AG08395 (cell line): ENCODE measurements around the gene KRTAP20-1.

ENCODE experiments used
- DNase-seq: peaks from one replicate; pipeline ENCODE4 v3.0.0; 2012; ENCODE audit warnings: mixed read lengths, low spot score

KRTAP20-1 gene, protein sequence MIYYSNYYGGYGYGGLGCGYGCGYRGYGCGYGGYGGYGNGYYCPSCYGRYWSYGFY

DNA sequence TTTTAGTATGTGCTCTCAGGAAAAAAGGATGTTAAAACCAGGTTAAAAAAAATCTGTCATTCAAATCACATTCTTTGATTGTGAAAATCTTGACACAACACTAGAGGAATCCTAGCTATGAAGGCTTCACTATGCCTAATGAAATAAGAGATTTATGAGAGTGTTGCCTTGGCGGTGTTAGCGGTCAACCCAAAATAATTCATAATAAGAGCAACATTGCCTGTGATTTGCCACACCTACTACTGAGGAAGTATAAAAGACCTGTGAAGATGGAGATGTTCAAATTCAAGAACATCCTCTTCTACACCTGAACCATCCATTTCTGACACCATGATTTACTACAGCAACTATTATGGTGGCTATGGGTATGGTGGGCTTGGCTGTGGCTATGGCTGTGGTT, at the start of gene KRTAP20-1:
TSS of gene KRTAP20-1 (plus strand) at position 301 of the 400 bp plus-strand sequence. CDS start at position 331, 30 bp downstream.
- DNase-seq, result no peak

DNA sequence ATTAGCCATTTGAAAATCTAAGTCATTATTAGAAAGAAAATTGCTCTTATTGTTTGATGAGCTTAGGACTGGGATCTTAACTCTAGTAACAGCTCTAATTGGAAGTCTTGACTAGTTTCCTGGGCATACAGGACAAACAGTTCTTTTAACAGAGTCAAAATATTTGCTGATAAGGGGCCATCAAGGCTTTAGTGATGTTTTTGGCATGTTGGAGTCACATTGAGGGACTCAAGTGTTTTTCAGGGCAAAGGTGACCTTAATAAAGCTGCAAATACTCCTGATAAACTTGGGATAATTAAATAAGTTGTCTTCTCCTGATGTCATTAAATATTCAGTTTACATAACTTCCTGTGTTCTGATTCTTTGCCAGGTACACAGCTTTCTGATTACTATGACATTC, 48.6 kb upstream of the KRTAP20-1 start:
- no peak for DNase-seq

DNA sequence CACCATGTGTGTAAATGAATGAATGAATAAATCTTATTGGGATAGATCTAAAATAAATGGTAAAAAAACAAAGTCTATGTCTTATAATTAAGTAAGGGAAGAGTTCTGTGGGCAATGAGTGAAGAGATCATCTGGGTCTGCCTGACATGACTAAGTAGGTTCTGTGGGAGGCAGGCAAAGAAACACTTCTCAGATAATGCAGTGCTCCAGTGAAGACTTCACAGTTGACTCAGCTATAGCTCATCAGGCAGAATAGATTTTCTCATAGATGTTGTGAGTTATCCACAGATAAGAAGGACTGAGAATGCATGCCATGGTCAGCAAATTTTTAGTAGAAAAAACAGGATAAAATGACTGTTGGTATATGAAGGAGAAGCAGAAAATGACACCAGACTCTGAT, 38.5 kb upstream of the KRTAP20-1 start:
- DNase-seq, result no peak

DNA sequence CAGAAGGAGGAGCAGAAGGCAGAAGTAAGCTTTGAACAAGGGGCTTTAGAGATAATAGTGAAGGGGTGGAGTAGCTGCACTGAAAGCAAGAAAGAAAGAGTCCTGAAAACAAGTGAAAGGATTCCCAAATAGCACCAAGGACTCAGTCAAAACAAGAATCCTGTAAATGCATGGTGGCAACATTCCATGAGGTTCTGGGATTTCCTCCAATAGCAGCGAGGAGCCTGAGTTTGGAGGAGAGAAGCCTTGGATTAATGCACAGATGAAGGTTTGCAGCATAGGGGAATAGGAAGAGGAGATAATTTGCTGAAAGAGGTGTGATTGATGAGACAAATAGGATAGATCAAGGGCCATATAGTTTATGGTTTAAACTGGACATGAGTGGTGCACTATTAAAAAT, 36.9 kb upstream of the KRTAP20-1 start:
- no peak for DNase-seq

DNA sequence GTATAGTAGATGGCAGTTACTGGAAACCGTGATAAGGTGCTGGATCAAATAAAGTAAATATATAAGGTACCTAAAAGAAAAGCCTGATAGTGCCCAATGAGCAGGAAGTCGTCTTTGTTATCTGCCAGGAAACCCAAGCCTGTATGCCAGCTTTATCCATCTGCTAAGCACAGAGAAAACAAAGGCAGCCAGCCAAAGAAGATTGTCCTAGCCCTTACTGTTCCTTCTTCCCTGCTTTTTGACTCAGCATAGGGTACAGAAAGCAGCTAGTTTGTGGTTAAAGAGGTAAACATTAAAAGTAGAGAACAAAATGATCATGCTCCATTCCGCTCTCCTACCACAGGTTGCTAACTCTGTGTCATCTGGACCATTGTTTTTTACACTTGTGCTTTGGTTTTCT, 36.1 kb upstream of the KRTAP20-1 start:
- no peak for DNase-seq

DNA sequence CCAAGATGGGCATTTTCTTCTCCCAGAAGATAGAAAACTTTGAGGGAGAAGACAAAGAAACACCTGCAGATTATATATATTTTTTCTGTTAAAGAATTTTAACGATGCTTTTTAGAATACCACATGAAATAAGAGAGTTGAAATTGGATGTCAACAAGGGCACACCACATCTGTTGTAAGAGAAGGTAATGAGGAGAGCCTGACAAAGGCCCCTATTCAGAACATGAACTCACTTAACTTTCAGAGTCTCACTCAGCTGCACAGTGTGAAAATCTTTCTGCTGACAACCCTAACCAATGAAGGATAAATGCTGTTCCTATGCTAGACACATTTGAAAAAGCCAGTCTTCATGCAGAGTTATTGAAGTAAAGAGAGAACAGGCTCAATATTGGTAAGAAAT, 33.4 kb upstream of the KRTAP20-1 start:
- DNase-seq, result no peak

DNA sequence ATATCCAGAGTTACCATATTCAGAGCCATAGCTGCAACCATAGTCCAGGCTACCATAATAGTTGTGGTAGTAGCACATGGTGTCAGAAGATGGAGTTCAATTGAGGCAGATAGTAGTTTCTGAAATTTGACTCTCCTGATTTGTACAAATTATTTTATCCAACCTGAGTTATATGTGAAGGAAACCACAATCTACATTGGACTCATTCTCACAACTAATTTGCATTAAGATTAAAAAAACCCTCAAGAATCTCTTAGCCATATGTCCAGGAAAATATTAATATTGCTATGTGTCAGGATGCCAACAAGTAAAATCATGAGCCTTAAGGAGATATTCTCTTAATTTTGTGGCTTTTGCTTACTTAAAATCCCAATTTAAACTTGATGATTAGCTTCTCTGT, 25.9 kb upstream of the KRTAP20-1 start, which contains the start of gene KRTAP22-2:
TSS of gene KRTAP22-2 (minus strand) at position 101 of the 400 bp plus-strand sequence.
- no peak for DNase-seq

DNA sequence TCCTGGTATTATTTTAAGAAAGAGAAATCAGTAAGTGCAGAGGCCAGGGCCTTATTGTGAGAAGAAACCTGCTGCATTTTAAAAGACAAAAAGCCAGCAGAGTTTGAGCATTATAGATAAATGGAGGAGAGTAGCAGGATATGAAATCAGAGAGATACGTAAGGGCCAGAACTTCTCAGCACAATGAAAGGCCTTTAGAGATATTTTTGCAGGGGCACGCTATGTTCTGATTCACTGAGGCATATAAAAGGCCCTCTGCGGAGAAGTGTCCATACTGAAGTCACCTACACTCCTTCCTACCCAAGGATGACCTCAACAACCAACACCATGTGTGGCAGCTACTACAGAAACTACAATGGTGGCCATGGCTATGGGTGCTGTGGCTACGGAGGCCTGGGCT, 24.1 kb upstream of the KRTAP20-1 start, which contains the start of gene KRTAP6-3:
TSS of gene KRTAP6-3 (plus strand) at position 301 of the 400 bp plus-strand sequence. CDS start at position 307, 6 bp downstream.
- DNase-seq, result no peak

DNA sequence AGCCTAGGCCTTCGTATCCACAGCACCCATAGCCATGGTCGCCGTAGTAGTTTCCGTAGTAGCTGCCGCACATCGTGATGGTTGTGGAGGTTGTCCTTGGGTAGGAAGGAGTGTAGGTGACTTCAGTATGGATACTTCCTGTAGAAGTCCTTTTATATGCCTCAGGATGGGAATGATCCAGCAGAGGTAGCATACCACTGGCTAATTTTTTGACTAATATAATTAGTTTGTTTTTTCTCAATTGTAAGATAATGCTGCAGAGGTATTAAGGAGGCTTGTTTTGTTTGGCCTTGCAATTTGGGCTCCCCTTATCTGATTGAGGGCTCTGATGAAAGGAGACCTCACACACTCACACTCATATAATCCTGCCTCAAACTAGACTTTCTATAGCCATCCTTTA, 17.4 kb upstream of the KRTAP20-1 start, which contains the start of gene KRTAP6-2:
TSS of gene KRTAP6-2 (minus strand) at position 101 of the 400 bp plus-strand sequence. CDS start at position 73, 28 bp downstream.
- DNase-seq, result no peak

DNA sequence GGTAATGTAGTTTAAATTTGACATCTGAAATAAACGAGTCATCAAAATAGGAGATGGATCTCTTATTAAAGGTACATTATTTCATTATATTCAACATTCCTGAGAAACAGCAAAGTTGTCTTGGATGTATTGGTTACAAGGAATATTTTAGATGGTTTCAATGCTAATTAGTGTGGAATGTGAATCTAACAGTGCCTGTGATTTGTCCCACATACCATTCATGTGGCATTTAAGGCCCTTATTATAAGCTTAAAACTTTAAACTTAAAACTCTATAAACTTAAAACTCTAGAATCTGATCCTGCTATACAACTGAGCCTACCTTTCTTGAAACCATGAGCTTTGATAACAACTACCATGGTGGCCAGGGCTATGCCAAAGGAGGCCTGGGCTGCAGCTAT, 15.4 kb upstream of the KRTAP20-1 start, which contains the start of gene KRTAP22-1:
TSS of gene KRTAP22-1 (plus strand) at position 301 of the 400 bp plus-strand sequence.
- DNase-seq, result no peak

DNA sequence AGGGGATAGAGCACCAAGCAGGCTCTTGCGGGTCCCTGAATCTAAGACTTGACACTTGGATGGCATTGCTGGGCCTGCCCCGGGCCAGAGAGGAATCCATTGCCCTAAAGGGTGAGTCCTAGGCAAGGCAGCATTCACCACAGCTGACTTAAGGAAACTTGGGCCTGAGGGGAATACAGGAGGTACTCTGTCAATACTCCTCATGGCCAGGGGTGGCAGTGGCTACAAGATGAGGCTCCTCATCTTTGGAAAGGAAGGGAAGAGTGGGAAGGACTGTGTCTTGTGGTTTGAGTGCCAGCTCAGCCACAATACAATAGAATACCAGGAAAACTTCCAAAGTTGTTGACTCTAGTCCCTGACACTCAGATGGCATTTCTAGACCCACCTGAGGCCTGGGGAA, 10.3 kb upstream of the KRTAP20-1 start:
- DNase-seq, result no peak

DNA sequence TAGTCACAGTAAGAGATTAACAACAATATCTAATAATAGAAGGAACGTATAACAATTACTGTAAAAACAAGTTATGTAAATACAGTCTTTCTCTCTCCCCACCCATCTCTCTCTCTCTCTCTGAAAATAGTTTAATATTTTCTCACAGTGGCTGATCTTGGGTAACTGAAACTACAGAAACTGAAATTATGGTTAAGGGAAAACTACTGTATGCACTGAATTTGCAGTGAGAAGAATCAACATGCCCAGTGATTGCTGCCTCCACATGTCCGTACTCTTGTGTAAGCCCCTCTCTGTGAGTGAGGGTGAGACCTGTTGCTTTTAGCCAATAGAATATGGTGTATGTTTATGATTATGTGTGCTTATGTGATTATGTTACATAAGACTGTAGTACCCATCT, 4.1 kb upstream of the KRTAP20-1 start:
- DNase-seq, result no peak

DNA sequence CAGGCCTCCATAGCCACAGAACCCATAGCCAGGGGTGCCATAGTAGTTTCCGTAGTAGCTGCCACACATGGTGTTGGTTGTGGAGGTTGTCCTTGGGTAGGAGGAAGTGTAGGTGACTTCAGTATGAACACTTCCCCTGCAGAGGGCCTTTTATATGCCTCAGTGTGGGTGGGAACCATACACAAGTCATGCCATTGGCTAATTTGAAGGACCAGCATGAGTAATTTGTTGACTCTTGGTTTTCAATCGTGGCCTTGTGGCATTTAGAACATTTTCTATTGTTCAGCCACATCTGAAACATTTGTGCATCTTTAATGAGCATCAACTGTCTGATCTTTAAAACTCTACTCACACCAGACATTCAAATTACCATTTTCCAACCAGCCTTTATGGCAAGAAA, 2.4 kb upstream of the KRTAP20-1 start, which contains the start of gene KRTAP6-1:
TSS of gene KRTAP6-1 (minus strand) at position 95 of the 400 bp plus-strand sequence. CDS start at position 69, 26 bp downstream.
- DNase-seq, result no peak

DNA sequence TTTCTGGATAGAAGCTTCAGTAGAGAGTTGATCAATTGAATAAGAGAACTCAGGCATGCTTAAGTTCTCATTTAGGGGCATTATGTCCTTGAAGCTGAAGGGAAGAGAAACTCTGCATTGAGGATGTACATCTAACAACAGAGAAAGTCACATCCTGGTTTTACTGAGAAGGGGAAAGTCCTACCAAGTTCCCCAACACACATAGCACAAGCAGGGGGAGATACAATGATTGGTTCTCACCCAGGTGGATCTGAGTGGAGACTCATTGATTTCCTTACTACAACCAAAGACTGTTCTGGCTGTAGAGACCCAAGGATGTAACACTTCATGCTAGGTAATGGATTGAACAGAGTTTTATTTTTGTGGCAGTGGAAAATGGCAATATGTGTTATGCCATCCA, 1.0 kb upstream of the KRTAP20-1 start:
- no peak for DNase-seq

DNA sequence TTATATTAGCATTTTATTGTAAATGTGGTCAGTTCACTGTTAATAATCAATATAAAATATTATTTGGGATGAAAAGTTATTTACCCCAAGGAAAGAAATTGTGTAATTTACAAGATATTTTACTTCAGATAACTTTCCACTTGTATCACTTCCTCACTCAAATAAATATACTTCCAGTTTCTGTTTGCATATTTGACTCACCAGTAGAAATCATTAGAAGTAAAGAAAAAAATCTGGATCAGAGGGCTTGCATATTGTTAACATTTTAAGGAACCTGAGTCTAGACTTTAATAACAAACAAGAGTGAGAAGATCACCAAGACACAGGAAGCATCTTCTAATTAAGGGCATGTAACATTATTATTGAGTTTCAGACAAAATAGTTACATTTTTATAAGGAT, 3.9 kb downstream of the KRTAP20-1 start:
- no peak for DNase-seq

DNA sequence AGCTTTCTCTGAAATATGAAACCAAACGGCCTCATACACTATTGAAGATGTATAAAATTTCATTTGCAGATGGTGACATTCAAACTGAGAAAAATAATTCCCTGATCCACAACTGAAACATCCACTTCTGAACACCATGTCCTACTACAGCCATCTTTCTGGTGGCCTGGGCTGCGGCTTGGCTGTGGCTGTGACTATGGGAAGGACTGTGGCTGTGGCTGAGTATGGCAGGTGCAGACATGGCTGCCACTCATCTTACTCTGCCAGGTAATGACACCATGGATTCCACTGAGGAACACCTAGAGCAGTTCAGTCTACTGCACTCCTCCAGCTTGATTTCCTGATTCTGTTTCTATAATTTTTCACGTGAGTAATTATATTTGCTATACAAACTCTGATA, 4.3 kb downstream of the KRTAP20-1 start, which contains the start of gene KRTAP20-4:
TSS of gene KRTAP20-4 (plus strand) at position 106 of the 400 bp plus-strand sequence.
- no peak for DNase-seq

DNA sequence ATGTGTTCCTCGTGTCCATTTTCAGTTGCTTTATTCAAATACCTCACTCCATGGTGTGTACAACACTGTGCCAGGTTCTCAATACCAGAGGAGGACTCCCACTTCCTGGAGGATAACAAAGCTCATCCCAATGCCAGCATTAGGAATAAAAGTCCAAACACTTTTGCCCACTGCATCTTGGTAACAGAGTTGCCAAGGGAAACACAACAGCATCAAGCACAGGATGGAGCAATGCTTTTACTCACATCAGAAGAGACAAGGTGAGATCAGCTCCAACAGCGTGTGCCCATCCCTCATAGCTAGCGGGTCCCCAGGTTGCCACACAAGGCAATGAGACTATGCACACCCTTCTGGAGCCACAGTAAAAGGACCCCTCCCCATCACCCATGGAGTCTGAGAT, 7.1 kb downstream of the KRTAP20-1 start:
- no peak for DNase-seq

DNA sequence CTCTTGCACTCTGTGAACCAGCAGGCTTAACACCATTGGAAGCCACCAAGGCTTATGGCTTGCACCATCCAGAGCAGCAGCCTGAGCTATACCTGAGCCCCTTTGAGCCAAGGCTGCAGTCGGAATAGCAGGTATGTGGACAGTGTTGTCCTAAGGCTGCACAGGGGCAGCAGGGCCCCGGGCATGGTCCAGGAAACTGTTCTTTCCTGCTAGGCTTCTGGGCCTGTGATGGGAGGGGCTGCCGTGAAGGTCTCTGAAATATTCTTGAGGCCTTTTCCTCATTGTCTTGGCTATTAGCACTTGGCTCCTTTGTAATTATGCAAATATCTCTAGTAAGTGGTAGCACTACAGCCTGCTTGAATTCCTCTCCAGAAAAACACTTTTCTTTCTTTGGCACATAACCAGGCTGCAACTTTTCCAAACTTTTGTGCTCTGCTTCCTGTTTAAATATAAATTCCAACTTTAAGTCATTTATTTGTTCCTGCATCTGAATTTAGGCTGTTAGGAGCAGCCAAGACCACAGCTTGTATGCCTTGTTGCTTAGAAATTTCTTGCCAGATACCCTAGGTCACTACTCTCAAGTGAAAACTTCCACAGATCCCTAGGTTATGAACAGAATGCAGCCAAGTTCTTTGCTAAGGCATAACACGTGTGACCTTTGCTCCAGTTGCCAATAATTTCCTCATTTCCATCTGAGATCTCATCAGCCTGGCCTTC, 9.4 kb downstream of the KRTAP20-1 start:
- no peak for DNase-seq

DNA sequence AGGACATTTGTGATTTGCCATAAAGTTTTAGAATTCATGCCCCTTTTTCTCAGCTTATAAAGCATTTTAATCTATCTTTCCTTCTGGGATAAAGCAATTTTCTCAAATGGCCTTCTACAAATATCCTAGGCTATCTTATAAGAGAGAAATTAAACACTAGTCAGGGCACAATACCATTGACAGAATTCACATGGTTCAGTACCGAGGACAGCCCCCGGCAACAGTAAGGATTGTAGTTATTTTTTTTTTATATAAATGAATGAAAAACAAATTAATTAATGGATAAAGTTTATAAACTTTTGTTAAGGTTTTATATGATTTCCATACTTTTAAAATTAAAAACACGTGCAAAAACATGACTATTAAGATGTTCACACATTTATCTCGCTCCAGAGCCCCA, 11.9 kb downstream of the KRTAP20-1 start:
- DNase-seq, result no peak

DNA sequence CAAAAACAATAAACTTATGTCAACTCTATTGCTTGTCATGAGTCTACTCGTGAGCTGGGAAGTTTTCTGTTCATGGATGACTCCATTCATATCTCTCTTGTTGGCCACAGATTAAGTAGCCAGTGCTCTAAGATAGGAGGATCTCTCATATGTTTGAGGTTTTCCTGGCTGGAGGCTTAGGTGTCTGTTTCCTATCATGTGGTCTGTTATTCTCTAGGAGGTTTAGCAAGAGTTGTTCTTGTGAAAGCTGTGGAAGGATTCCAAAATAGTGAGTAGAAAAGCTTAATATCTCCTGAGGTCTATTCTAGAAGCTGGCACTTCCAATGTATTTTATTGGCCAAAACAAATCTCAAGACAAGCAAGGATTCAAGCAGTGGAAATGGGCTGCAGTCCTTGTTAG, 13.0 kb downstream of the KRTAP20-1 start:
- no peak for DNase-seq

DNA sequence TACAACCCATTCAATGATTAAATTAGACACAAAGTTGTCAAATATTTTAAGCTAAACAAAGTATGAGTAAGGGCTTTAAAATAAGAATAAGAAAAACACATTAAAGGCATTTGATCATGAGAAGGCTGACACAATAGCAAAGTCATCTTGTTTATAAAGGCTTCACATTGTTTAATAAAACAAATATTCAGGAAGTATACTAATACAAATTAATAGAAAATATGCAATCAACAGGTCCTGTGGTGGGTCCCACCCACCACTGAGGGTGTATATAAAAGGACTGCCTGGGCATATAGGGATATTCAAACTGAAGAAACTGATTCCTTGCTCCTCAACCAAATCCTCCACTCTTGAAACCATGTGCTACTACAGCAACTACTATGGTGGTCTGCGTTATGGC, 18.7 kb downstream of the KRTAP20-1 start, which contains the start of gene KRTAP20-2:
TSS of gene KRTAP20-2 (plus strand) at position 301 of the 400 bp plus-strand sequence. CDS start at position 359, 58 bp downstream.
- no peak for DNase-seq

DNA sequence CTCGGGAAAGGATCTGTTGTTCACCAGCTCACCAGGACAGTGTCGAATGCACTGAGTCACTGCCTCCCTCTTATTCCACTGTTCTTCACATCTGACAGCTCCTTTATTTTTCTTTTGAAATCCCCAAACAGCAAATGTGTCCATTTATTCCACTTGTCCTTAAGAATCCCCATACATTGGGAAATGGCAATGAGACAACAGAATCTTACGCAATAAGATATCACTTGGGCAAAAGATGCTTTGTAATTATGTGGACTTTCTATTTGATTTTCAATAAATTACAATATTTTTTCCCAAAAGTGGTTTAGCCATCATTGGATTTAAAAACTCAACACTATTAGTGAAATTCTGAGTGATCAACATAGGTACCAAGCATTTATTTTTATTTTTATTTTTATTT, 22.5 kb downstream of the KRTAP20-1 start:
- DNase-seq, result no peak

DNA sequence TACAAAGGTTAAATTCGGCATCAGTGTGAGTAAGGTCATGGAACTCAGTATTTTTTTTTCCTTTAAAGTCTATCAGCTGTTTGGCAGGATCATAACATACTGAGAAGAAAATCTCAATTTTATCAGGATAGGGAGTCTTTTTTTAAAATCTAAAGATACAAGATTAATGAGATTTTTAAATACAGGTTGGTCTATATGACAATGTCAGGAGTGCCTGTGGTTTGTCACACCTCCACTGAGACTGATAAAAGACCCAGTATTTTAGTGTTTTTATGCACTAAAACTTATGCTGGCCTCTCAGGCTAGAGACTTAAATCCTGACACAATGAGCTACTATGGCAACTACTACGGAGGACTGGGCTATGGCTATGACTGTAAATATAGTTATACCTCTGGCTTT, 26.3 kb downstream of the KRTAP20-1 start, which contains the start of gene KRTAP20-3:
TSS of gene KRTAP20-3 (plus strand) at position 301 of the 400 bp plus-strand sequence.
- DNase-seq, result no peak
